ENCODE results near the gene MMP23B. TPM values are rescaled to one million over a fixed set of nuclear protein-coding genes. Genes with fewer than 3 reads are reported as not detected.

MMP23B gene
- total RNA-seq, 1 experiment from 2014 or later, result 11.9 TPM

- Histone ChIP-seq H3K27me3 (ENCODE audit: control insufficient read depth, insufficient read depth, low read length) (no peaks in the 10 kb centered on the region), H3K36me3 (replicated peaks; ENCODE audit: control insufficient read depth, insufficient read depth, low read length) (no peaks in the 10 kb centered on the region), H3K4me3 (ENCODE audit: insufficient read depth, low read depth, low read length) (no peak overlapping the region)
- DNase-seq, result no peak
Observed at GRCh38 chr1:1612104-1612400, 19.9 kb upstream of the MMP23B start.

- Histone ChIP-seq H3K36me3 (replicated peaks; ENCODE audit: control insufficient read depth, insufficient read depth, low read length) (peaks cover 1% of the 10 kb centered on the region; the same call in 1 of the 2 replicates), H3K4me3 (ENCODE audit: insufficient read depth, low read depth, low read length) (no peak overlapping the region), H3K27me3 (ENCODE audit: control insufficient read depth, insufficient read depth, low read length) (no peaks in the 10 kb centered on the region)
- DNase-seq, result no peak
Observed at GRCh38 chr1:1613509-1614082, 18.4 kb upstream of the MMP23B start.

- DNase-seq, result no peak
- H3K4me3 ChIP-seq (ENCODE audit: insufficient read depth, low read depth, low read length), result peak overlapping the region; percentile 100
- H3K27me3 ChIP-seq (ENCODE audit: control insufficient read depth, insufficient read depth, low read length), result no peaks in the 10 kb centered on the region
- H3K36me3 ChIP-seq (replicated peaks; ENCODE audit: control insufficient read depth, insufficient read depth, low read length), result peaks cover 1% of the 10 kb centered on the region; the same call in 1 of the 2 replicates
Observed at GRCh38 chr1:1614204-1614953, 17.6 kb upstream of the MMP23B start.

GRCh38 chr1:1614954-1615255 lies 17.1 kb upstream of the MMP23B start:
- peaks cover 1% of the 10 kb centered on the region; the same call in 1 of the 2 replicates for H3K36me3 ChIP-seq (replicated peaks; ENCODE audit: control insufficient read depth, insufficient read depth, low read length)
- DNase-seq, result no peak
- H3K4me3 ChIP-seq (ENCODE audit: insufficient read depth, low read depth, low read length), result peak overlapping the region; percentile 100
- H3K27me3 ChIP-seq (ENCODE audit: control insufficient read depth, insufficient read depth, low read length), result no peaks in the 10 kb centered on the region

GRCh38 chr1:1615256-1616044 lies 16.5 kb upstream of the MMP23B start, which contains the start of gene MIB2:
Gene MIB2, plus strand, starts transcription at chr1:1615500. Its CDS starts 7,953 bp downstream, at chr1:1623453.
- Histone ChIP-seq H3K4me3 (ENCODE audit: insufficient read depth, low read depth, low read length) (peak within 1 kb of the TSS; percentile 100), H3K36me3 (replicated peaks; ENCODE audit: control insufficient read depth, insufficient read depth, low read length) (peaks cover 1% of the 10 kb centered on the region; the same call in 1 of the 2 replicates), H3K27me3 (ENCODE audit: control insufficient read depth, insufficient read depth, low read length) (no peaks in the 10 kb centered on the region)
- DNase-seq, result peak; percentile 100

GRCh38 chr1:1616045-1616790 lies 15.8 kb upstream of the MMP23B start:
- DNase-seq, result peak; percentile 92
- H3K27me3 ChIP-seq (ENCODE audit: control insufficient read depth, insufficient read depth, low read length), result no peaks in the 10 kb centered on the region
- H3K36me3 ChIP-seq (replicated peaks; ENCODE audit: control insufficient read depth, insufficient read depth, low read length), result peaks cover 1% of the 10 kb centered on the region; the same call in 1 of the 2 replicates
- peak overlapping the region; percentile 100 for H3K4me3 ChIP-seq (ENCODE audit: insufficient read depth, low read depth, low read length)

DNA sequence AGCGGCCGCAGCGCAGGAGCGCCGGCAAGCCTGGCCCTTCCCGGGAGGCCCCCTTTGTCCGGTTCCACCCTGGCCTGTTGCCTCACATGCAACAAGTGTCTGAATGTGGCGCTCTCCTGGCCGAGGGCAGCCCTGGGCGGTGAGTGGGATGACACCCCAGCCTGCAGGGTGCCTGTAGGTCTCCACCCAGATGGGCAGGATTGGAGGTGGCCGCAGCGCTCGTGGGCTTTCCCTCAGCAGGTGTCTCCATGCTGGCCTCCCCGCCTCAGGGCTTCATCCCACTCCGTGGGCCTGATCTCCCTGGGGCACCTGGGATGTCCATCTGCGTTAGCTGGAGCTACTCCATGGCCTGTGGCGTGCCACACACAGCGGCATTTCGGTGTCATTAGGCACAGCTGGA lies 15.1 kb upstream of the MMP23B start:
- Histone ChIP-seq H3K36me3 (replicated peaks; ENCODE audit: control insufficient read depth, insufficient read depth, low read length) (peaks cover 1% of the 10 kb centered on the region; the same call in 1 of the 2 replicates), H3K27me3 (ENCODE audit: control insufficient read depth, insufficient read depth, low read length) (no peaks in the 10 kb centered on the region), H3K4me3 (ENCODE audit: insufficient read depth, low read depth, low read length) (peak overlapping the region; percentile 100; the same call in 1 of the 2 replicates)
- no peak for DNase-seq

DNA sequence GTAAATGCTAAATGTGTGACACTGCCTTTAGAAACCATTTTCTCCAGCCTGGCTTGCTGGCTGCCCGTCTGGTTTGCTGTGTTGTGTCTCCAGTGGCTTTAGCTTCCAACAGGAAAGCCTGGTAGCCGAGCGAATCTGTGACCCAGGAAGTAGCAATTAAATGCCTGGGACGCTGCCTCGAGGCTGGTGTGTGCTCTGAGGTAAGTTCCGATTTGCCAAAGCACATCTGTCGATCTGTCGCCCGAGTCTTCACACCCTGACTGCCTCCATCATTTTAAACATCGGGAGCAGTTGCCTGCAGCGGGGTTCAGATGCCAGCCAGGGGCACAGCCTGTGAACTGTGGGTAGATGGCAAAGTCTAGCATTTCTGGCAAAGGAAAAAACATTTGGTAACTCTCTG lies 14.5 kb upstream of the MMP23B start:
- peaks cover 1% of the 10 kb centered on the region; the same call in 1 of the 2 replicates for H3K36me3 ChIP-seq (replicated peaks; ENCODE audit: control insufficient read depth, insufficient read depth, low read length)
- no peak for DNase-seq
- no peaks in the 10 kb centered on the region for H3K27me3 ChIP-seq (ENCODE audit: control insufficient read depth, insufficient read depth, low read length)
- no peak overlapping the region for H3K4me3 ChIP-seq (ENCODE audit: insufficient read depth, low read depth, low read length)

GRCh38 chr1:1617925-1618324 lies 14.0 kb upstream of the MMP23B start:
- Histone ChIP-seq H3K36me3 (replicated peaks; ENCODE audit: control insufficient read depth, insufficient read depth, low read length) (peaks cover 1% of the 10 kb centered on the region; the same call in 1 of the 2 replicates), H3K4me3 (ENCODE audit: insufficient read depth, low read depth, low read length) (no peak overlapping the region), H3K27me3 (ENCODE audit: control insufficient read depth, insufficient read depth, low read length) (no peaks in the 10 kb centered on the region)
- no peak for DNase-seq

- Histone ChIP-seq H3K27me3 (ENCODE audit: control insufficient read depth, insufficient read depth, low read length) (no peaks in the 10 kb centered on the region), H3K4me3 (ENCODE audit: insufficient read depth, low read depth, low read length) (no peak overlapping the region), H3K36me3 (replicated peaks; ENCODE audit: control insufficient read depth, insufficient read depth, low read length) (peaks cover 1% of the 10 kb centered on the region; the same call in 1 of the 2 replicates)
- DNase-seq, result no peak
Observed at GRCh38 chr1:1618396-1619068, 13.4 kb upstream of the MMP23B start.

DNA sequence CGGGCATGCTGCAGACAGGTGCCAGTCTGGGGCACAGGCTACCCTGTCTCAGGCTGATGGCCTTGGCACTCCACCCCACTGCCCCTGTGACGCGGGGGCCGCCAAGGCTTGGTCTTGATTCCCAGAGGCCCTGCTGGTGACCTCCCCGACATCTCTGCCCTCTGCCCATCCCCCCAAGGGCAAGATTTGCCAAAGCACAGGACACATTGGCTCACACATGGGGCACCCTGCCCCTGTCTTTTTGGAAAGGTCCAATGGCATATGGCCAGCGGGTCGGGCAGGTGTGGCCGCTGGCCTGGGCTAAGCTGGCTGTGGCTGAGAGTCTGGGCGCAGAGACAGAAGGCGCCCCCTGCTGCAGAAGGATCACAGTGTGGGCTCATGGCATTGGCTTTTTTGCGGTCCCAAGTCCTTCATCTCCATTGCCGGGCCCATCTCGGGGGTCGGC lies 12.0 kb upstream of the MMP23B start:
- Histone ChIP-seq H3K36me3 (replicated peaks; ENCODE audit: control insufficient read depth, insufficient read depth, low read length) (peaks cover 1% of the 10 kb centered on the region; the same call in 1 of the 2 replicates), H3K4me3 (ENCODE audit: insufficient read depth, low read depth, low read length) (no peak overlapping the region), H3K27me3 (ENCODE audit: control insufficient read depth, insufficient read depth, low read length) (no peaks in the 10 kb centered on the region)
- peak; percentile 92 for DNase-seq

DNA sequence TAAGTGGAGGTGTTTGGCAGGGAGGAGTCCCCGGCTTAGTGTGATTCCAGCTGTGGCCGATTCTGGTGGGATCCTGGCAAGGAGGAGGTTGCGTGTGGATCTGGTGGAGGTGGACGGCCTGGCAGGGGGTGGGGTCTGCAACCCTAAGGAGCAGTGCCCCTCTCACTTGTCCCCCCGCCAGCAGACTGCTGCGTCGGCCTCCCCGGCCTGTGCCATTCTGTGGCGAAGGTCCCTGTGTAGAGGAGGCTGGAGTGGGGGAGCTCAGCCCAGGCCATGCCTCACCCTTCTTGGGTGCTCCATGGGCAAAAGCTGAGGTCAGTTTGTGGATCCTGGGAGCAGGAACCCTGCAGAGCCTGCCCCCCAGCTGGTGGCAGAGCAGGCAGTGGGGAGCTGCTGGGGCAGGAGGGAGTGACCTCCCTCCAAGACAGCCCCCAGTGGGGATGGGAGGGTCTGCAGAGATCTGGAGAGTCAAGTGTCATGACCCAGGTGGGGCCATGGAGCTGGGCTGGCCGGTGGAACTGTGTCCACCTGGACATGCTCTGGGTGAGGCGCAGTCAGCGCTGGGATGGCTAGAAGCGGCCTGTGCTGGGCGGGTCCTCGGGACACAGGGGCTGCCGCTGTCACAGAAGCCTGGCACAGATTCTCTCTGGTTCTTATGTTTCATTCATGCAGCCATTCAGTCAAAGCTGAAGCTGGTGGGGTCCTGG lies 11.4 kb upstream of the MMP23B start:
- no peaks in the 10 kb centered on the region for H3K27me3 ChIP-seq (ENCODE audit: control insufficient read depth, insufficient read depth, low read length)
- H3K4me3 ChIP-seq (ENCODE audit: insufficient read depth, low read depth, low read length), result no peak overlapping the region
- peaks cover 1% of the 10 kb centered on the region; the same call in 1 of the 2 replicates for H3K36me3 ChIP-seq (replicated peaks; ENCODE audit: control insufficient read depth, insufficient read depth, low read length)
- no peak for DNase-seq
